A673 (cell line): ENCODE data around the gene ASB3.
"Not testable (repeated sequence)": the region's sequence is repeated elsewhere in the genome, so short reads cannot be mapped to it uniquely, and the experiment has no call there.

Source experiments
- CTCF ChIP-seq: fragments of 300-800, 200-600 bp; sonication (generic); conservative IDR thresholded peaks from 2 replicates; pipeline ENCODE4 v1.5.1; 2017; ENCODE audit warnings: low read depth, mild to moderate bottlenecking, antibody characterized with exemption, low read length, moderate library complexity, mixed read lengths
- EZH2 ChIP-seq: fragments of 200-600 bp; sonication (generic); IDR thresholded peaks from 2 replicates; pipeline ENCODE4 v1.6.1; 2017; ENCODE audit warnings: borderline replicate concordance, low read depth, mild to moderate bottlenecking, mixed read lengths, antibody characterized with exemption, low read length; ENCODE audit not compliant: poor library complexity, severe bottlenecking

DNA sequence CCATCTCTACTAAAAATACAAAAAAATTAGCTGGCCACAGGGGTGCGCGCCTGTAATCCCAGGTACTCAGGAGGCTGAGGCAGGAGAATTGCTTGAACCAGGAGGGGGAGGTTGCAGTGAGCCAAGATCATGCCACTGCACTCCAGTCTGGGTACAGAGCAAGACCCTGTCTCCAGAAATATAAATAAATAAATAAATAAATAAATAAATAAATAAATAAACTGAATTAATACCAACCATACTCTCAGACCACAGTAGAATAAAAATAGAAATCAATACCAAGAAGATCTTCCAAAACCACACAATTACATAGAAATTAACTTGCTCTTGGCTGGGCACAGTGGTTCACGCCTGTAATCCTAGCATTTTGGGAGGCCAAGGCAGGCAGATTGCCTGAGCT lies 65.8 kb downstream of the ASB3 start:
- not testable (repeated sequence) for TF ChIP-seq CTCF, EZH2
